SK-N-SH (cell line): ENCODE measurements around the gene TBC1D16. TPM values are rescaled to one million over a fixed set of nuclear protein-coding genes. Genes with fewer than 3 reads are reported as not detected.

ENCODE experiments used
- CTCF ChIA-PET: fragments of 300-600, 350-600 bp; formaldehyde crosslinking; extraction: SDS; loops from one replicate; lab custom pipeline; 2021; lab: Yijun Ruan, JAX
- POLR2A ChIA-PET: fragments of 350-600 bp; sonication (Branson Sonifier 250); formaldehyde crosslinking; extraction: SDS; loops from one replicate; lab custom pipeline; 2020; ENCODE audit warnings: antibody characterized with exemption, inconsistent platforms; lab: Yijun Ruan, JAX
- DNase-seq: peaks from one replicate; pipeline ENCODE4 v3.0.0; 2012
- H2AFZ ChIP-seq: fragments of 200-600 bp; sonication (generic); 2 replicates; pipeline ENCODE4 v1.8.1; 2016; ENCODE audit warnings: antibody characterized with exemption, mild to moderate bottlenecking, low read depth
- H3F3A ChIP-seq: fragments of 200-600 bp; sonication (generic); replicated peaks from 2 replicates; pipeline ENCODE3; 2016; ENCODE audit warnings: antibody characterized with exemption, mild to moderate bottlenecking; ENCODE audit not compliant: insufficient read depth
- H3K27ac ChIP-seq, 2 experiments: fragments of 200-500 bp in 1 of 2; fragments of 200-600 bp in 1 of 2; sonication (Bioruptor generic) in 1 of 2; sonication (generic), shearing (Covaris generic) in 1 of 2; 2 replicates each; pipeline versions ENCODE4 v1.5.1 to v1.6.1; 2014 to 2016; ENCODE audit warnings: low read depth in 2 of 2, inconsistent platforms in 1 of 2, low read length in 1 of 2, mild to moderate bottlenecking in 1 of 2, mixed read lengths in 1 of 2
- H3K27me3 ChIP-seq: fragments of 200-600 bp; sonication (generic), shearing (Covaris generic); 2 replicates; pipeline ENCODE4 v1.6.1; 2016; ENCODE audit warnings: mixed run types; ENCODE audit not compliant: insufficient read depth
- H3K36me3 ChIP-seq, 2 experiments: fragments of 200-500 bp in 1 of 2; fragments of 200-600 bp in 1 of 2; sonication (Bioruptor generic) in 1 of 2; sonication (generic) in 1 of 2; replicated peaks in 1 of 2; 2 replicates each; pipeline versions ENCODE3 to v1.5.1; 2014 to 2016; ENCODE audit warnings: low read length in 1 of 2, mild to moderate bottlenecking in 1 of 2; ENCODE audit not compliant: insufficient read depth in 2 of 2, control insufficient read depth in 1 of 2
- H3K4me1 ChIP-seq, 2 experiments: fragments of 200-500 bp in 1 of 2; fragments of 200-600 bp in 1 of 2; sonication (Bioruptor generic) in 1 of 2; sonication (generic), shearing (Covaris generic) in 1 of 2; 2 replicates each; pipeline versions ENCODE4 v1.5.1 to v1.6.1; 2014 to 2016; ENCODE audit warnings: low read depth in 1 of 2, low read length in 1 of 2, mixed run types in 1 of 2; ENCODE audit not compliant: insufficient read depth in 2 of 2, control insufficient read depth in 1 of 2
- H3K4me2 ChIP-seq: fragments of 200-600 bp; sonication (generic), shearing (Covaris generic); 2 replicates; pipeline ENCODE4 v1.6.1; 2017; ENCODE audit warnings: mixed run types
- H3K4me3 ChIP-seq, 2 experiments: fragments of 200-500 bp in 1 of 2; fragments of 200-600 bp in 1 of 2; sonication (Bioruptor generic) in 1 of 2; sonication (generic), shearing (Covaris generic) in 1 of 2; 2 replicates each; pipeline versions ENCODE4 v1.5.1 to v1.8.1; 2014 to 2016; ENCODE audit warnings: low read depth in 2 of 2, inconsistent platforms in 1 of 2, low read length in 1 of 2, mild to moderate bottlenecking in 1 of 2, mixed read lengths in 1 of 2, moderate library complexity in 1 of 2
- H3K79me2 ChIP-seq: fragments of 200-600 bp; sonication (generic); 2 replicates; pipeline ENCODE4 v1.8.1; 2017; ENCODE audit warnings: mild to moderate bottlenecking; ENCODE audit not compliant: insufficient read depth
- H3K9ac ChIP-seq: fragments of 200-600 bp; sonication (generic); 2 replicates; pipeline ENCODE4 v1.6.1; 2017; ENCODE audit warnings: mixed run types
- H3K9me2 ChIP-seq: fragments of 200-600 bp; sonication (generic); 2 replicates; pipeline ENCODE4 v1.6.1; 2017; ENCODE audit warnings: mixed run types
- H3K9me3 ChIP-seq: fragments of 200-600 bp; sonication (generic); 2 replicates; pipeline ENCODE4 v1.6.1; 2017; ENCODE audit warnings: mixed run types, mild to moderate bottlenecking, moderate library complexity
- H4K20me1 ChIP-seq: fragments of 200-600 bp; sonication (generic); 2 replicates; pipeline ENCODE4 v1.6.1; 2017; ENCODE audit warnings: mild to moderate bottlenecking, mixed run types; ENCODE audit not compliant: insufficient read depth
- FOXJ3 ChIP-seq: sonication (generic); formaldehyde crosslinking; IDR thresholded peaks from 2 replicates; pipeline ENCODE4 v1.5.1; 2020; ENCODE audit warnings: mild to moderate bottlenecking, missing genetic modification reagents
- MEF2A ChIP-seq: IDR thresholded peaks from 2 replicates; pipeline ENCODE4 v1.4.0; 2012; ENCODE audit warnings: low read depth, borderline replicate concordance
- RCOR1 ChIP-seq: fragments of 150-350 bp; IDR thresholded peaks from 2 replicates; pipeline ENCODE4 v1.6.1; 2017; ENCODE audit warnings: antibody characterized with exemption, low read length
- WGBS: methylation state at CpG from one replicate; pipeline ENCODE4 v1.1.6; 2017; ENCODE audit warnings: low lambda C conversion rate; 5-methylcytosine and 5-hydroxymethylcytosine counted together
- polyA plus RNA-seq, 3 experiments: library from polyadenylated mRNA; depleted of rRNA; stranded (reverse); fragments of >200 nt; gene quantifications; 2 replicates each; pipeline ENCODE4 v1.2.3, GENCODE V29; 2012
- TF ChIP-seq, protein P1 (sequence below): IDR thresholded peaks from 2 replicates; pipeline ENCODE4 v1.6.1; 2012; ENCODE audit warnings: mild to moderate bottlenecking, low read depth, low read length, moderate library complexity

TBC1D16 gene
- polyA plus RNA-seq, 1 of the 3 experiments (the other 2 are of a cell fraction): 14.5 TPM

DNA sequence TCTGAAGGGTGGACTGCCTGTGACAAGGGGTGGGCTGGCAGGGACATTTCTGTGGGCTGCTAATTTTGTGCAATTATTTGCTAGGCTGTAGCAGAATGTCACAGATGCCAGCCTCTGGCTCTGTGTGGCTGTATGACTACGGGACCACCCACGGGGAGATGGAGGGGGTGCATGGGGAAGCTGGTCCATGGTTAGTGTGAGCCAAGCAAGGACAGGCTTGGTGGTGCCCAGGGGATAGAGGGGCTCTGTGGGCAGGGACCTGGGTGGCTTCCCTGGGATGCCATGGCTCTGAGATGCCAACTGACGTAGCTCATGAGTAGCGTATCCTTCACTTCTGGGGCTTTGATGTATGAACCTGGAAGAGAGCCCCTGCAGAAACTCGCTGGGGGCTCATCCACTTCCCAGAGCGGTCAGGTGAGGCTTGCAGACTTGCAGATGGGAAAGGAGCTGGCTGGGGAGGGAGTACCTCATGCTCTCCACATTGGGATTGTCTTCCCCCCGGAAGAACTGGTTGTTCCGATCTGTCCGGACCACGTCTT lies 87.2 kb downstream of the TBC1D16 start:
- Histone ChIP-seq H4K20me1 (peaks cover 8% of the 10 kb centered on the region; the same call in 1 of the 2 replicates), H3K9me3 (no peaks in the 10 kb centered on the region), H2AFZ (no peak overlapping the region), H3K4me2 (no peak overlapping the region), H3K4me1 (peaks cover 0 to 3% of the 10 kb centered on the region in 2 experiments; a peak in 2 of 4 replicates), H3K36me3 (peaks cover 0 to 68% of the 10 kb centered on the region in 2 experiments), H3K9me2 (no peaks in the 10 kb centered on the region), H3K27ac (no peak overlapping the region), H3K27me3 (no peaks in the 10 kb centered on the region), H3K9ac (no peak overlapping the region), H3K79me2 (no peaks in the 10 kb centered on the region), H3F3A (no peaks in the 10 kb centered on the region), H3K4me3 (no peak overlapping the region)
- POLR2A ChIA-PET: no interaction called here
- 94% methylated on average over 8 of the region's 10 CpGs for WGBS
- no peak for DNase-seq
- no peak for TF ChIP-seq FOXJ3 (CRISPR knock-in tag)
- CTCF ChIA-PET: interaction anchor here (0.6 to 1.0 kb wide), 4 partner anchors 37 to 202 kb away, joined by 3 read pairs; no protein-coding TSS in a partner anchor

DNA sequence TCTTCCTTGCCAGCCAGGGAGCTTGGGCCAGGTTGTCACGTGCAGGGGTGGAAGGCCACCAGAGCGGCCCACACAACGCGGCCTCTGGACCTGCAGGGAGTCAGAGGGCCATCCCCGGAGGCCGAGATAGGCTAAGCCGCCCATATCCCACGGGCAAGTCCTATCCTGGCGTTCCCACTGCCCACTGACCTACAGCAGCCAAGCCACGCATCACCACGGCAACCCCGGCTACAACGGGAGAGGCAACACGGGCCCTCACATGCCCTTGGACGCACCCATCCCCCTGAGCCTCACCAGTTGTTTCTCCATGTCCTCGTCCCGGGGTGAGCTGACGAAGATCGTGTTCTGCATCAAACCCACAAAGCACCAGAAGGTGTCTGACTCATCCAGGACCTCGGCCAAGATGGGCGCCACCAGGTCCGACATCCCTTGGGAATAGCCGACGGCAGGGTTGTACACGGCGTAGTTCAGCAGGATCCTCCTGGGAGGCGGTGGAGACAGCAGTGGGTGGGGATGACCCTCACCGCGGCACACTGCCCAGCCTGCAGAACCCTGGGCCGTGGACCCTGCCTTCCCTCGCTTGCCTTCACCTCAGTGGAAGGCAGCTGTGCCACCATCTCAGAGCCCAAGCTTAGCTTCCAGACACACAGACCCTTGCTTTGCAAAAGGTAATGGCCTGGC lies 88.2 kb downstream of the TBC1D16 start:
- Histone ChIP-seq H3K79me2 (no peaks in the 10 kb centered on the region), H3K27me3 (no peaks in the 10 kb centered on the region), H4K20me1 (no peaks in the 10 kb centered on the region), H3K9ac (no peak overlapping the region), H3K9me3 (no peaks in the 10 kb centered on the region), H3F3A (no peaks in the 10 kb centered on the region), H3K36me3 (peaks cover 0 to 75% of the 10 kb centered on the region in 2 experiments)
- POLR2A ChIA-PET: no interaction called here
- no peak for TF ChIP-seq MEF2A
- no peak for TF ChIP-seq RCOR1
- TF ChIP-seq, protein P1, sequence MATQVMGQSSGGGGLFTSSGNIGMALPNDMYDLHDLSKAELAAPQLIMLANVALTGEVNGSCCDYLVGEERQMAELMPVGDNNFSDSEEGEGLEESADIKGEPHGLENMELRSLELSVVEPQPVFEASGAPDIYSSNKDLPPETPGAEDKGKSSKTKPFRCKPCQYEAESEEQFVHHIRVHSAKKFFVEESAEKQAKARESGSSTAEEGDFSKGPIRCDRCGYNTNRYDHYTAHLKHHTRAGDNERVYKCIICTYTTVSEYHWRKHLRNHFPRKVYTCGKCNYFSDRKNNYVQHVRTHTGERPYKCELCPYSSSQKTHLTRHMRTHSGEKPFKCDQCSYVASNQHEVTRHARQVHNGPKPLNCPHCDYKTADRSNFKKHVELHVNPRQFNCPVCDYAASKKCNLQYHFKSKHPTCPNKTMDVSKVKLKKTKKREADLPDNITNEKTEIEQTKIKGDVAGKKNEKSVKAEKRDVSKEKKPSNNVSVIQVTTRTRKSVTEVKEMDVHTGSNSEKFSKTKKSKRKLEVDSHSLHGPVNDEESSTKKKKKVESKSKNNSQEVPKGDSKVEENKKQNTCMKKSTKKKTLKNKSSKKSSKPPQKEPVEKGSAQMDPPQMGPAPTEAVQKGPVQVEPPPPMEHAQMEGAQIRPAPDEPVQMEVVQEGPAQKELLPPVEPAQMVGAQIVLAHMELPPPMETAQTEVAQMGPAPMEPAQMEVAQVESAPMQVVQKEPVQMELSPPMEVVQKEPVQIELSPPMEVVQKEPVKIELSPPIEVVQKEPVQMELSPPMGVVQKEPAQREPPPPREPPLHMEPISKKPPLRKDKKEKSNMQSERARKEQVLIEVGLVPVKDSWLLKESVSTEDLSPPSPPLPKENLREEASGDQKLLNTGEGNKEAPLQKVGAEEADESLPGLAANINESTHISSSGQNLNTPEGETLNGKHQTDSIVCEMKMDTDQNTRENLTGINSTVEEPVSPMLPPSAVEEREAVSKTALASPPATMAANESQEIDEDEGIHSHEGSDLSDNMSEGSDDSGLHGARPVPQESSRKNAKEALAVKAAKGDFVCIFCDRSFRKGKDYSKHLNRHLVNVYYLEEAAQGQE: no peak
- TF ChIP-seq, all 33 proteins: peak for 0
- Histone ChIP-seq H2AFZ (no peak overlapping the region), H3K27ac (no peak overlapping the region), H3K9me2 (no peaks in the 10 kb centered on the region), H3K4me2 (no peak overlapping the region), H3K4me1 (peaks cover 0 to 3% of the 10 kb centered on the region in 2 experiments; a peak in 2 of 4 replicates), H3K4me3 (no peak overlapping the region)
- CTCF ChIA-PET: interaction anchor here (0.7 to 1.2 kb wide), 4 partner anchors 23 to 201 kb away, joined by 3 to 4 read pairs (median 3); no protein-coding TSS in a partner anchor
- WGBS: 95% methylated on average over 28 of the region's 31 CpGs
- no peak for DNase-seq
